ENCODE data around the gene HOXA6. TPM values are rescaled to one million over a fixed set of nuclear protein-coding genes. Genes with fewer than 3 reads are reported as not detected.
A peak's percentile ranks its signal among the peaks of the same experiment; 100 is the strongest.

HOXA6 gene
- total and polyA plus RNA-seq, 2 donors from 2014 or later, result 1.1 to 22.0 TPM

DNA sequence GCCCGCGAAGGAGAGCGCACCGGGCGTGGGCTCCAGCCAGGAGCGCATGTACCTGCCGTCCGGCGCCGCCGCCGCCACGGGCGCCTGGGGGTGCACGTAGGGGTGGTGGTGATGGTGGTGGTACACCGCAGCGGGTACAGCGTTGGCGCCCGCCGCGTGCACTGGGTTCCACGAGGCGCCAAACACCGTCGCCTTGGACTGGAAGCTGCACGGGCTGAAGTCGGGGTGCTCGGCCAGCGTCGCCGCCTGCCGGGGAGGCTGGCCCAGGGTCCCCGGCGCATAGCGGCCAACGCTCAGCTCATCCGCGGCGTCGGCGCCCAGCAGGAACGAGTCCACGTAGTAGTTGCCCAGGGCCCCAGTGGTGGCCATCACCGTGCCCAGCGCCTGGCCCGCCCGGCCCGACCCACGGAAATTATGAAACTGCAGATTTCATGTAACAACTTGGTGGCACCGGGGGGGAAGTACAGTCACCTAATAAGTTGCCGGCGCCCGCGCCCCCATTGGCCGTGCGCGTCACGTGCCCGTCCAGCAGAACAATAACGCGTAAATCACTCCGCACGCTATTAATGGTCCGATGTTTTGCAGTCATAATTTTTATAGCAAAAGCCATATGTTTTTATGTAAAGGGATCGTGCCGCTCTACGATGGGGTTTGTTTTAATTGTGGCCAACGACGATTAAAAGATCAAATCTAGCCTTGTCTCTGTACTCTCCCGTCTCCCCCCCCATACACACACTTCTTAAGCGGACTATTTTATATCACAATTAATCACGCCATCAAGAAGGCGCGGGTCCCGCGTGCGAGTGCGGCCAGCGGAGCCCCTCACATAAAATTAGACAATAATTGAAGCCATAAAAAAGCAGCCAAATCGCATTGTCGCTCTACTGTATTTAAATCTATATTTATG lies 17.8 kb upstream of the HOXA6 start, which contains the start of gene HOXA9:
HOXA9 (minus strand) TSS at position 449 of the 907 bp plus-strand sequence; CDS start at position 369, 80 bp downstream.
- Histone ChIP-seq H3K9ac (ENCODE audit: low read length in 3 of 3) (peak within 1 kb of the TSS; percentile 88 to 95 (median 94)), H3K4me3 (ENCODE audit: low read length in 3 of 3) (peak within 1 kb of the TSS; percentile 86 to 97 (median 91)), H3K4me1 (ENCODE audit: control insufficient read depth in 2 of 3, insufficient read depth in 2 of 3, low read depth in 1 of 3, low read length in 3 of 3) (peaks cover 0 to 4% (median 0%) of the 10 kb centered on the region in 3 donors), H3K36me3 (ENCODE audit: control insufficient read depth in 2 of 3, insufficient read depth in 3 of 3, low read length in 3 of 3) (peaks cover 0 to 9% (median 5%) of the 10 kb centered on the region in 3 donors), H3K27ac (ENCODE audit: low read depth in 2 of 2, low read length in 2 of 2) (peak within 1 kb of the TSS; percentile 94 to 96), H3K9me3 (ENCODE audit: control insufficient read depth in 2 of 3, insufficient read depth in 1 of 3, low read length in 3 of 3) (no peaks in the 10 kb centered on the region), H3K27me3 (ENCODE audit: control insufficient read depth, insufficient read depth, low read length) (no peaks in the 10 kb centered on the region)
- TF ChIP-seq, protein P1, sequence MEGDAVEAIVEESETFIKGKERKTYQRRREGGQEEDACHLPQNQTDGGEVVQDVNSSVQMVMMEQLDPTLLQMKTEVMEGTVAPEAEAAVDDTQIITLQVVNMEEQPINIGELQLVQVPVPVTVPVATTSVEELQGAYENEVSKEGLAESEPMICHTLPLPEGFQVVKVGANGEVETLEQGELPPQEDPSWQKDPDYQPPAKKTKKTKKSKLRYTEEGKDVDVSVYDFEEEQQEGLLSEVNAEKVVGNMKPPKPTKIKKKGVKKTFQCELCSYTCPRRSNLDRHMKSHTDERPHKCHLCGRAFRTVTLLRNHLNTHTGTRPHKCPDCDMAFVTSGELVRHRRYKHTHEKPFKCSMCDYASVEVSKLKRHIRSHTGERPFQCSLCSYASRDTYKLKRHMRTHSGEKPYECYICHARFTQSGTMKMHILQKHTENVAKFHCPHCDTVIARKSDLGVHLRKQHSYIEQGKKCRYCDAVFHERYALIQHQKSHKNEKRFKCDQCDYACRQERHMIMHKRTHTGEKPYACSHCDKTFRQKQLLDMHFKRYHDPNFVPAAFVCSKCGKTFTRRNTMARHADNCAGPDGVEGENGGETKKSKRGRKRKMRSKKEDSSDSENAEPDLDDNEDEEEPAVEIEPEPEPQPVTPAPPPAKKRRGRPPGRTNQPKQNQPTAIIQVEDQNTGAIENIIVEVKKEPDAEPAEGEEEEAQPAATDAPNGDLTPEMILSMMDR (IDR thresholded peaks at IDR 0.05; ENCODE audit: borderline replicate concordance, extremely low read depth, insufficient read depth), result no peak
- FAIRE-seq, result no peak
- DNase-seq, result peak; percentile 94 to 98 (median 96)
- intact Hi-C loops (cut with DNase I), result no loop called here

- Histone ChIP-seq H3K4me1 (ENCODE audit: control insufficient read depth in 2 of 3, insufficient read depth in 2 of 3, low read depth in 1 of 3, low read length in 3 of 3) (peaks cover 0 to 4% (median 0%) of the 10 kb centered on the region in 3 donors), H3K27me3 (ENCODE audit: control insufficient read depth, insufficient read depth, low read length) (no peaks in the 10 kb centered on the region), H3K36me3 (ENCODE audit: control insufficient read depth in 2 of 3, insufficient read depth in 3 of 3, low read length in 3 of 3) (peaks cover 0 to 9% (median 5%) of the 10 kb centered on the region in 3 donors), H3K27ac (ENCODE audit: low read depth in 2 of 2, low read length in 2 of 2) (peak overlapping the region; percentile 94 to 96), H3K9ac (ENCODE audit: low read length in 3 of 3) (peak overlapping the region; percentile 88 to 95 (median 94)), H3K4me3 (ENCODE audit: low read length in 3 of 3) (peak overlapping the region; percentile 86 to 97 (median 91)), H3K9me3 (ENCODE audit: control insufficient read depth in 2 of 3, insufficient read depth in 1 of 3, low read length in 3 of 3) (no peaks in the 10 kb centered on the region)
- TF ChIP-seq, protein P1 (IDR thresholded peaks at IDR 0.05; ENCODE audit: borderline replicate concordance, extremely low read depth, insufficient read depth), result no peak
- intact Hi-C loops (cut with DNase I), result no loop called here
- DNase-seq (peak in 2 of 5 donors; percentile 57 to 84), FAIRE-seq (no peak)
These were observed 17.0 kb upstream of the HOXA6 start for GRCh38 chr7:27164367-27165088.

DNA sequence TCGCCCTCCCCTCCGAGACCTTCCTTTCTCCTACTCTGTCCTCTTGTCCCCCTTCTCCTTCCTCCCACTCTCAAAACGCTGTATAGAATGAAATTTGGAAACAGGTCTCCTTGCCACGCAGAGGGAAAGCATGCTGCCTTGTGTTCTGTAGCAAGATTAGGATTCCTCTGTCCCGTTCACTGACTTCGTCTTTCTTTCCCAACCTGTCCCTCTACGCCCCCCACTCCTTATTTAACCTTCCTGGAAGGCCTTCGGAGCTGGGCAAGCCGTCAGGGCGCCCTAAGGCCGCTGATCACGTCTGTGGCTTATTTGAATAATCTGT lies 16.4 kb upstream of the HOXA6 start:
- no peaks in the 10 kb centered on the region for H3K27me3 ChIP-seq (ENCODE audit: control insufficient read depth, insufficient read depth, low read length)

More for the DNA sequence above, 16.4 kb upstream of the HOXA6 start:
- Histone ChIP-seq H3K4me3 (ENCODE audit: low read length in 3 of 3) (peak overlapping the region; percentile 86 to 97 (median 91)), H3K9me3 (ENCODE audit: control insufficient read depth in 2 of 3, insufficient read depth in 1 of 3, low read length in 3 of 3) (no peaks in the 10 kb centered on the region), H3K36me3 (ENCODE audit: control insufficient read depth in 2 of 3, insufficient read depth in 3 of 3, low read length in 3 of 3) (peaks cover 0 to 9% (median 5%) of the 10 kb centered on the region in 3 donors), H3K9ac (ENCODE audit: low read length in 3 of 3) (peak overlapping the region; percentile 87 to 95 (median 94)), H3K4me1 (ENCODE audit: control insufficient read depth in 2 of 3, insufficient read depth in 2 of 3, low read depth in 1 of 3, low read length in 3 of 3) (peaks cover 0 to 4% (median 0%) of the 10 kb centered on the region in 3 donors), H3K27ac (ENCODE audit: low read depth in 2 of 2, low read length in 2 of 2) (peak overlapping the region; percentile 94 to 96)
- FAIRE-seq, result no peak
- DNase-seq, result no peak
- intact Hi-C loops (cut with DNase I), result no loop called here
- TF ChIP-seq, protein P1 (IDR thresholded peaks at IDR 0.05; ENCODE audit: borderline replicate concordance, extremely low read depth, insufficient read depth), result no peak

Measured in kidney (tissue), 14 donors.